22Rv1 (cell line): ENCODE results near the gene DHRS11.

Experiments
- CTCF ChIP-seq: fragments of 450-650 bp; IDR thresholded peaks from 2 replicates; pipeline ENCODE4 v1.5.1; 2017; ENCODE audit warnings: mild to moderate bottlenecking
- ZFX ChIP-seq: fragments of 450-650 bp; IDR thresholded peaks from 2 replicates; pipeline ENCODE4 v1.6.1; 2017; ENCODE audit warnings: antibody characterized with exemption, borderline replicate concordance

- no peak for TF ChIP-seq CTCF
- no peak for TF ChIP-seq ZFX
Measured at GRCh38 chr17:36612323-36612722, 20.6 kb downstream of the DHRS11 start.
